ENCODE results near the gene GREB1. TPM values are rescaled to one million over a fixed set of nuclear protein-coding genes. Genes with fewer than 3 reads are reported as not detected.
A peak's percentile ranks its signal among the peaks of the same experiment; 100 is the strongest.

The GREB1 gene
- total and polyA plus RNA-seq, 2 of the 13 experiments (the other 11 are each of a cell fraction or from before 2014, with no cell fraction given) = 31.3 to 61.2 TPM

GRCh38 chr2:11540148-11540995, 6.5 kb downstream of the GREB1 start (continued):
- TF ChIP-seq, protein P1, sequence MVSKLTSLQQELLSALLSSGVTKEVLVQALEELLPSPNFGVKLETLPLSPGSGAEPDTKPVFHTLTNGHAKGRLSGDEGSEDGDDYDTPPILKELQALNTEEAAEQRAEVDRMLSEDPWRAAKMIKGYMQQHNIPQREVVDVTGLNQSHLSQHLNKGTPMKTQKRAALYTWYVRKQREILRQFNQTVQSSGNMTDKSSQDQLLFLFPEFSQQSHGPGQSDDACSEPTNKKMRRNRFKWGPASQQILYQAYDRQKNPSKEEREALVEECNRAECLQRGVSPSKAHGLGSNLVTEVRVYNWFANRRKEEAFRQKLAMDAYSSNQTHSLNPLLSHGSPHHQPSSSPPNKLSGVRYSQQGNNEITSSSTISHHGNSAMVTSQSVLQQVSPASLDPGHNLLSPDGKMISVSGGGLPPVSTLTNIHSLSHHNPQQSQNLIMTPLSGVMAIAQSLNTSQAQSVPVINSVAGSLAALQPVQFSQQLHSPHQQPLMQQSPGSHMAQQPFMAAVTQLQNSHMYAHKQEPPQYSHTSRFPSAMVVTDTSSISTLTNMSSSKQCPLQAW (CRISPR knock-in tag; IDR thresholded peaks at IDR 0.05) = peak; percentile 40; the same call in 1 of the 2 replicates
- TF ChIP-seq SNAPC5 (CRISPR knock-in tag; IDR thresholded peaks at IDR 0.05; ENCODE audit: borderline replicate concordance) (0 out of 2 replicates have a peak, but pooled peaks have one; percentile 28), ZNF232 (CRISPR knock-in tag; IDR thresholded peaks at IDR 0.05; ENCODE audit: borderline replicate concordance) (0 out of 2 replicates have a peak, but pooled peaks have one; percentile 8), RBFOX2 (IDR thresholded peaks at IDR 0.05; ENCODE audit: low read depth, low read length) (peak; percentile 52; the same call in 1 of the 2 replicates), ZC3H4 (CRISPR knock-in tag; IDR thresholded peaks at IDR 0.05; ENCODE audit: borderline replicate concordance) (peak; percentile 62), POLR2G (IDR thresholded peaks at IDR 0.05; ENCODE audit: low read depth, low read length) (no peak), TCF7L2 (IDR thresholded peaks at IDR 0.05; ENCODE audit: low read depth, low read length) (no peak), ZFP91 (CRISPR knock-in tag; IDR thresholded peaks at IDR 0.05; ENCODE audit: borderline replicate concordance) (peak; percentile 31; the same call in 1 of the 2 replicates), ZNF256 (CRISPR knock-in tag; conservative IDR thresholded peaks at IDR 0.05) (0 out of 2 replicates have a peak, but pooled peaks have one; percentile 10), ZNF773 (CRISPR knock-in tag; IDR thresholded peaks at IDR 0.05; ENCODE audit: borderline replicate concordance) (no peak), ZNF790 (CRISPR knock-in tag; IDR thresholded peaks at IDR 0.05; ENCODE audit: borderline replicate concordance) (0 out of 2 replicates have a peak, but pooled peaks have one; percentile 67), ATM (IDR thresholded peaks at IDR 0.05; ENCODE audit: borderline replicate concordance) (no peak), MTF1 (CRISPR knock-in tag; IDR thresholded peaks at IDR 0.05) (no peak), ZMYM4 (CRISPR knock-in tag; IDR thresholded peaks at IDR 0.05) (no peak), SIX4 (CRISPR knock-in tag; IDR thresholded peaks at IDR 0.05) (no peak), POLR2AphosphoS5 (IDR thresholded peaks at IDR 0.05; ENCODE audit: low read depth, low read length) (peak; percentile 31), ZNF354B (CRISPR knock-in tag; IDR thresholded peaks at IDR 0.05) (no peak), ZNF619 (CRISPR knock-in tag; IDR thresholded peaks at IDR 0.05) (no peak)
- TF ChIP-seq, protein P2, sequence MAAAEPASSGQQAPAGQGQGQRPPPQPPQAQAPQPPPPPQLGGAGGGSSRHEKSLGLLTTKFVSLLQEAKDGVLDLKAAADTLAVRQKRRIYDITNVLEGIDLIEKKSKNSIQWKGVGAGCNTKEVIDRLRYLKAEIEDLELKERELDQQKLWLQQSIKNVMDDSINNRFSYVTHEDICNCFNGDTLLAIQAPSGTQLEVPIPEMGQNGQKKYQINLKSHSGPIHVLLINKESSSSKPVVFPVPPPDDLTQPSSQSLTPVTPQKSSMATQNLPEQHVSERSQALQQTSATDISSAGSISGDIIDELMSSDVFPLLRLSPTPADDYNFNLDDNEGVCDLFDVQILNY (CRISPR knock-in tag; conservative IDR thresholded peaks at IDR 0.05) = no peak
- TF ChIP-seq, protein P3, sequence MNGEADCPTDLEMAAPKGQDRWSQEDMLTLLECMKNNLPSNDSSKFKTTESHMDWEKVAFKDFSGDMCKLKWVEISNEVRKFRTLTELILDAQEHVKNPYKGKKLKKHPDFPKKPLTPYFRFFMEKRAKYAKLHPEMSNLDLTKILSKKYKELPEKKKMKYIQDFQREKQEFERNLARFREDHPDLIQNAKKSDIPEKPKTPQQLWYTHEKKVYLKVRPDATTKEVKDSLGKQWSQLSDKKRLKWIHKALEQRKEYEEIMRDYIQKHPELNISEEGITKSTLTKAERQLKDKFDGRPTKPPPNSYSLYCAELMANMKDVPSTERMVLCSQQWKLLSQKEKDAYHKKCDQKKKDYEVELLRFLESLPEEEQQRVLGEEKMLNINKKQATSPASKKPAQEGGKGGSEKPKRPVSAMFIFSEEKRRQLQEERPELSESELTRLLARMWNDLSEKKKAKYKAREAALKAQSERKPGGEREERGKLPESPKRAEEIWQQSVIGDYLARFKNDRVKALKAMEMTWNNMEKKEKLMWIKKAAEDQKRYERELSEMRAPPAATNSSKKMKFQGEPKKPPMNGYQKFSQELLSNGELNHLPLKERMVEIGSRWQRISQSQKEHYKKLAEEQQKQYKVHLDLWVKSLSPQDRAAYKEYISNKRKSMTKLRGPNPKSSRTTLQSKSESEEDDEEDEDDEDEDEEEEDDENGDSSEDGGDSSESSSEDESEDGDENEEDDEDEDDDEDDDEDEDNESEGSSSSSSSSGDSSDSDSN (CRISPR knock-in tag; IDR thresholded peaks at IDR 0.05) = no peak; the same call in 1 of the 2 replicates

Data from HepG2 (cell line).